ENCODE data around the gene NR1D1. TPM values are rescaled to one million over a fixed set of nuclear protein-coding genes. Genes with fewer than 3 reads are reported as not detected.

NR1D1 gene
- polyA plus RNA-seq, 1 donor (not counting 4 experiments of a cell fraction or from before 2014, with no cell fraction given) = 1.0 TPM

- H3K79me2 ChIP-seq (ENCODE audit: control insufficient read depth, insufficient read depth, low read length) = no peaks in the 10 kb centered on the region
- no peaks in the 10 kb centered on the region for H3K9me1 ChIP-seq (ENCODE audit: control insufficient read depth, extremely low read depth, insufficient read depth, low read length)
- FAIRE-seq (no peak), DNase-seq (ENCODE audit: low read depth, low spot score) (no peak)
- peak overlapping the region; percentile 85 for H3K9ac ChIP-seq (ENCODE audit: control insufficient read depth, extremely low read depth, insufficient read depth, low read length)
- H3K4me1 ChIP-seq (ENCODE audit: control insufficient read depth, extremely low read depth, insufficient read depth, low read length) = peaks cover 49% of the 10 kb centered on the region
- dilution Hi-C loops (cut with MboI; ENCODE audit: extremely low pct_ligation_motif_present, low sequenced_read_pairs) = no loop called here
- peak overlapping the region in 2 of 3 experiments; percentile 42 to 73 for H3K4me3 ChIP-seq (ENCODE audit: control insufficient read depth in 2 of 3, extremely low read depth in 1 of 3, insufficient read depth in 2 of 3, low read depth in 1 of 3, low read length in 3 of 3)
- H4K20me1 ChIP-seq (ENCODE audit: control insufficient read depth, extremely low read depth, insufficient read depth, low read length) = no peaks in the 10 kb centered on the region
- TF ChIP-seq CTCF (optimal IDR thresholded peaks at IDR 0.05 in 1 of 3, IDR thresholded peaks at IDR 0.05 in 1 of 3, conservative IDR thresholded peaks at IDR 0.05 in 1 of 3; ENCODE audit: extremely low read depth in 1 of 3, insufficient read depth in 2 of 3, low read length in 3 of 3) (no peak), EZH2 (IDR thresholded peaks at IDR 0.05; ENCODE audit: low read length) (no peak)
- peak overlapping the region; percentile 80 for H2AFZ ChIP-seq (ENCODE audit: control insufficient read depth, low read length)
- no peaks in the 10 kb centered on the region for H3K36me3 ChIP-seq (ENCODE audit: control insufficient read depth in 2 of 2, extremely low read depth in 1 of 2, insufficient read depth in 2 of 2, low read length in 2 of 2)
- peak overlapping the region; percentile 91 for H3K27ac ChIP-seq (ENCODE audit: control insufficient read depth, insufficient read depth, low read length)
- no peaks in the 10 kb centered on the region for H3K9me3 ChIP-seq (ENCODE audit: control insufficient read depth, low read depth, low read length)
- no peaks in the 10 kb centered on the region for H3K27me3 ChIP-seq (ENCODE audit: control insufficient read depth, extremely low read depth, insufficient read depth, low read length)
- H3K4me2 ChIP-seq (ENCODE audit: control insufficient read depth, extremely low read depth, insufficient read depth, low read depth, low read length) = peak overlapping the region; percentile 91
Observed at GRCh38 chr17:40113907-40114245, 13.5 kb upstream of the NR1D1 start.

DNA sequence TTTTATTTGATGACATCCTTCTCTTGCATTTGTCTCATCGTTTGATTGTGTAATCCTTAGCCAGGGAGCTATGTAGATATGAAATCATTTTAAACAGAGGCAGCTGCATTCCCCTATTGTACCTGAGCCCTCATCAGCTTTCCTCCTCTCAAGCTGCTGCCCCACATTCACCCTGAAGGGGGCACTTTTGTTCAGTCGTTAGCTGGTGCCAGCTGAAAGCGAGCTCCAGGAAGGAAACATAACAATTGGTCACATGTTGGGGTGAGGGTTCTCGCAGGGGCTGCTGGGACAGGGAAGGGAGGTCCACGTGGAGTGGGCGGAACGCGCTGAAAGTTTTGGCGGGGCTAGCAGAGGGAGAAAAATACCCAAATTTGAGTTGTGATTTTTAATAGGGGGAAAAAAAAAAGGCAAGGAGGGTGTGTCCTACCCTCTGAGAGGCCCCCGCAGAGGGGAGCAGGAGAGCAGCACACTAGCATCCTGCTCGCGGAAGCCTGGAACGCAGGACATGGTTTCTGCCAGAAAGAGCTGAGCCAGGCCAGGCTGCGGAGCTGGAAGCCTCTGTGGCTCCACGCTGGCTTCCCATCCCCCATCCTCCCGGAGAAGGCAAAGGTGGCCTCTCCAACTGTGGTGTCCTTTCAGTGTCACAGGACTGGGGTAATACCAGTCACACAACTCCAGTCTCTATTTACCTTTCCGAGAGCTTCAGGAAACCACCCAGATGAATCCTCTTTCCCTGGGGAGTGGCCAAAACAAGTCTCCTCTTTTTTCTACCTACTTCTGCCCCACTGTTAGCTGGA, 12.9 kb upstream of the NR1D1 start:
- H3K27ac ChIP-seq (ENCODE audit: control insufficient read depth, insufficient read depth, low read length) = peak overlapping the region; percentile 91
- FAIRE-seq (peak; percentile 26), DNase-seq (ENCODE audit: low read depth, low spot score) (peak; percentile 82)

More for the DNA sequence above, 12.9 kb upstream of the NR1D1 start:
- H3K4me3 ChIP-seq (ENCODE audit: control insufficient read depth in 2 of 3, extremely low read depth in 1 of 3, insufficient read depth in 2 of 3, low read depth in 1 of 3, low read length in 3 of 3) = peak overlapping the region; percentile 18 to 73 (median 42)
- H2AFZ ChIP-seq (ENCODE audit: control insufficient read depth, low read length) = peak overlapping the region; percentile 80
- H3K9ac ChIP-seq (ENCODE audit: control insufficient read depth, extremely low read depth, insufficient read depth, low read length) = peak overlapping the region; percentile 85
- no peaks in the 10 kb centered on the region for H3K9me1 ChIP-seq (ENCODE audit: control insufficient read depth, extremely low read depth, insufficient read depth, low read length)
- TF ChIP-seq EZH2 (IDR thresholded peaks at IDR 0.05; ENCODE audit: low read length) (no peak), CTCF (optimal IDR thresholded peaks at IDR 0.05 in 1 of 3, IDR thresholded peaks at IDR 0.05 in 1 of 3, conservative IDR thresholded peaks at IDR 0.05 in 1 of 3; ENCODE audit: extremely low read depth in 1 of 3, insufficient read depth in 2 of 3, low read length in 3 of 3) (peak; percentile 80 to 95 (median 90))
- H3K36me3 ChIP-seq (ENCODE audit: control insufficient read depth in 2 of 2, extremely low read depth in 1 of 2, insufficient read depth in 2 of 2, low read length in 2 of 2) = no peaks in the 10 kb centered on the region
- peak overlapping the region; percentile 91 for H3K4me2 ChIP-seq (ENCODE audit: control insufficient read depth, extremely low read depth, insufficient read depth, low read depth, low read length)
- H3K4me1 ChIP-seq (ENCODE audit: control insufficient read depth, extremely low read depth, insufficient read depth, low read length) = peaks cover 54% of the 10 kb centered on the region
- H3K9me3 ChIP-seq (ENCODE audit: control insufficient read depth, low read depth, low read length) = no peaks in the 10 kb centered on the region
- no peaks in the 10 kb centered on the region for H4K20me1 ChIP-seq (ENCODE audit: control insufficient read depth, extremely low read depth, insufficient read depth, low read length)
- no peaks in the 10 kb centered on the region for H3K27me3 ChIP-seq (ENCODE audit: control insufficient read depth, extremely low read depth, insufficient read depth, low read length)
- dilution Hi-C loops (cut with MboI; ENCODE audit: extremely low pct_ligation_motif_present, low sequenced_read_pairs) = no loop called here
- no peaks in the 10 kb centered on the region for H3K79me2 ChIP-seq (ENCODE audit: control insufficient read depth, insufficient read depth, low read length)
